Activated CD4-positive, alpha-beta T cell treated with anti-CD3 and anti-CD28 coated beads for 24 hours (primary cell): ENCODE measurements around the gene MAP3K2.
"Not testable (repeated sequence)": the region's sequence is repeated elsewhere in the genome, so short reads cannot be mapped to it uniquely, and the experiment has no call there.

Source experiments
- DNase-seq, 2 donors: peaks; one replicate each; pipeline ENCODE4 v3.0.0-alpha.2; 2020; ENCODE audit warnings: low read depth in 2 of 2

Gene MAP3K2

DNA sequence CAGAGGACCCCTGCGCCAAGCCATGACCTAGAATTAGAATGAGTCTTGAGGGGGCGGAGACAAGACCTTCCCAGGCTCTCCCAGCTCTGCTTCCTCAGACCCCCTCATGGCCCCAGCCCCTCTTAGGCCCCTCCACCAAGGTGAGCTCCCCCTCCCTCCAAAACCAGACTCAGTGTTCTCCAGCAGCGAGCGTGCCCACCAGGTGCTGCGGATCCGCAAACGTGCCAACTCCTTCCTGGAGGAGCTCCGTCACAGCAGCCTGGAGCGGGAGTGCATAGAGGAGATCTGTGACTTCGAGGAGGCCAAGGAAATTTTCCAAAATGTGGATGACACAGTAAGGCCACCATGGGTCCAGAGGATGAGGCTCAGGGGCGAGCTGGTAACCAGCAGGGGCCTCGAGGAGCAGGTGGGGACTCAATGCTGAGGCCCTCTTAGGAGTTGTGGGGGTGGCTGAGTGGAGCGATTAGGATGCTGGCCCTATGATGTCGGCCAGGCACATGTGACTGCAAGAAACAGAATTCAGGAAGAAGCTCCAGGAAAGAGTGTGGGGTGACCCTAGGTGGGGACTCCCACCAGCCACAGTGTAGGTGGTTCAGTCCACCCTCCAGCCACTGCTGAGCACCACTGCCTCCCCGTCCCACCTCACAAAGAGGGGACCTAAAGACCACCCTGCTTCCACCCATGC is 33.5 kb upstream of the MAP3K2 start:
- DNase-seq = no peak

GRCh38 chr2:127420039-127420864 is 32.5 kb upstream of the MAP3K2 start:
- no peak for DNase-seq

DNA sequence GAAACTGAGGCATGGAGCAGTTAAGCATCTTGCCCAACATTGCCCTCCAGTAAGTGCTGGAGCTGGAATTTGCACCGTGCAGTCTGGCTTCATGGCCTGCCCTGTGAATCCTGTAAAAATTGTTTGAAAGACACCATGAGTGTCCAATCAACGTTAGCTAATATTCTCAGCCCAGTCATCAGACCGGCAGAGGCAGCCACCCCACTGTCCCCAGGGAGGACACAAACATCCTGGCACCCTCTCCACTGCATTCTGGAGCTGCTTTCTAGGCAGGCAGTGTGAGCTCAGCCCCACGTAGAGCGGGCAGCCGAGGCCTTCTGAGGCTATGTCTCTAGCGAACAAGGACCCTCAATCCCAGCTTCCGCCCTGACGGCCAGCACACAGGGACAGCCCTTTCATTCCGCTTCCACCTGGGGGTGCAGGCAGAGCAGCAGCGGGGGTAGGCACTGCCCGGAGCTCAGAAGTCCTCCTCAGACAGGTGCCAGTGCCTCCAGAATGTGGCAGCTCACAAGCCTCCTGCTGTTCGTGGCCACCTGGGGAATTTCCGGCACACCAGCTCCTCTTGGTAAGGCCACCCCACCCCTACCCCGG is 31.8 kb upstream of the MAP3K2 start:
- DNase-seq = no peak

- no peak for DNase-seq
These were observed 31.3 kb upstream of the MAP3K2 start for GRCh38 chr2:127419112-127419430.

DNA sequence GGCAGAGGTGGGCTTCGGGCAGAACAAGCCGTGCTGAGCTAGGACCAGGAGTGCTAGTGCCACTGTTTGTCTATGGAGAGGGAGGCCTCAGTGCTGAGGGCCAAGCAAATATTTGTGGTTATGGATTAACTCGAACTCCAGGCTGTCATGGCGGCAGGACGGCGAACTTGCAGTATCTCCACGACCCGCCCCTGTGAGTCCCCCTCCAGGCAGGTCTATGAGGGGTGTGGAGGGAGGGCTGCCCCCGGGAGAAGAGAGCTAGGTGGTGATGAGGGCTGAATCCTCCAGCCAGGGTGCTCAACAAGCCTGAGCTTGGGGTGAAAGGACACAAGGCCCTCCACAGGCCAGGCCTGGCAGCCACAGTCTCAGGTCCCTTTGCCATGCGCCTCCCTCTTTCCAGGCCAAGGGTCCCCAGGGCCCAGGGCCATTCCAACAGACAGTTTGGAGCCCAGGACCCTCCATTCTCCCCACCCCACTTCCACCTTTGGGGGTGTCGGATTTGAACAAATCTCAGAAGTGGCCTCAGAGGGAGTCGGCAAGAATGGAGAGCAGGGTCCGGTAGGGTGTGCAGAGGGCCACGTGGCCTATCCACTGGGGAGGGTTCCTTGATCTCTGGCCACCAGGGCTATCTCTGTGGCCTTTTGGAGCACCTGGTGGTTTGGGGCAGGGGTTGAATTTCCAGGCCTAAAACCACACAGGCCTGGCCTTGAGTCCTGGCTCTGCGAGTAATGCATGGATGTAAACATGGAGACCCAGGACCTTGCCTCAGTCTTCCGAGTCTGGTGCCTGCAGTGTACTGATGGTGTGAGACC is 30.7 kb upstream of the MAP3K2 start, which contains the start of gene PROC:
Gene PROC (plus strand): TSS at position 128 of the 812 bp plus-strand sequence. CDS start 1,516 bp downstream, outside the sequence.
- no peak for DNase-seq

GRCh38 chr2:127417406-127417805 is 29.6 kb upstream of the MAP3K2 start:
- DNase-seq = no peak

DNA sequence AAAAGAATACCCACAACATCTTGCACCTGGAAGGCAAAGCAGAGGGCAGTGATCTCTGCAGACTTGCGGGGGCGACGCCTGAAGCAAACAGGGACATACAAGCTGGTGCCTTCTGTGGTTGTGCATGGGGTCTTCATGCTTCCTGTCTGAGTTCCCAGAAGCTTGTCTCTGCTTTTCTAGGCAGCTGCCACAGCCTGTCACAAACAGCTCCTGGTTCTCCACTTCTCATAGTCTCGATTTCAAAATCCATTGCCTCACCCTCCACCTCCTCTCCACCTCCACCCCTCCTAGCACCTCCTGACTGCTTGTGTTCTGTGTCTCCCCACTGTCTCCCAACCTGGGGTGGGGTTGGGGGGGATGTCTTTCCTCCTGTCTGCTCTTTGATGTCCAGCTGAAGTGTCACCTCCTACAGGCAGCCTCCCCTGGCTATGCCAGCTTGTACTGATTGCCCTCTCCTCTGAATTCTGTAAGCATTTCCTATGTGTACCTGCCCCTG is 28.8 kb upstream of the MAP3K2 start:
- DNase-seq = no peak

GRCh38 chr2:127415593-127416505 is 28.1 kb upstream of the MAP3K2 start:
- peak; percentile 60 to 73 for DNase-seq

- DNase-seq = no peak
These were observed 27.1 kb upstream of the MAP3K2 start for GRCh38 chr2:127414638-127415592.

DNA sequence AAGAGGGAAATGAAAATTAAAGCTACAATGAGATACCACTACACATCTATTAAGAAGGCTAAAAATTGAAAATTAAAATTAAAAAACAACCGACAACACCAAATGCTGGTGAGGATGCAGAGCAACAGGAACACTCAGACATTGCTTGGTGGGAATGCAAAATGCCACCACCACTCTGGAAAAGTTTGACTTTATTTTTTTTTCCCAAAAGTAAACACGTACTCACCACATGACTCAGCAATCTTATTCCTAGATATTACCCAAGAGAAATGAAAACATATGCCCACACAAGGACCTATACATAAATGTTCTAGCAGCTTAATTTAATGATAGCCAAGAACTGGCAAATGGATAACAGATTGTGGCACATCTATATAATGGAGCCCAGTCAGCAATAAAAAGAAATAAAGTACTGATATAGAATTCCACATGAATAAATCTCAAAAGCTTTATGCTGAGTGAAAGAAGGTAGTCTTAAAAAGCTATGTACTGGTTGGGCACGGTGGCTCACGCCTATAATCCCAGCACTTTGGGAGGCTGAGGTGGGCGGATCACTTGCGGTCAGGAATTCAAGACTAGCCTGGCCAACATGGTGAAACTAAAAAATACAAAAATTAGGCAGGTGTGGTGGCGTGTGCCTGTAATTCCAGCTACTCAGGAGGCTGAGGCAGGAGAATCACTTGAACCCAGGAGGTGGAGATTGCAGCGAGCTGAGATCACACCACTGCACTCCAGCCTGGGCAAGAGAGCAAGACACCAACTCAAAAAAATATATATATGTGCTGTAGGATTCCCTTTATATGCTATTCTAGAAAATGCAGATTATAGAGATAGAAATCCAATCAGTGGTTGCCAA is 26.2 kb upstream of the MAP3K2 start:
- no peak for DNase-seq

- no peak for DNase-seq
These were observed 25.4 kb upstream of the MAP3K2 start for GRCh38 chr2:127413200-127413599.

GRCh38 chr2:127411653-127412369 is 24.0 kb upstream of the MAP3K2 start:
- DNase-seq = no peak

DNA sequence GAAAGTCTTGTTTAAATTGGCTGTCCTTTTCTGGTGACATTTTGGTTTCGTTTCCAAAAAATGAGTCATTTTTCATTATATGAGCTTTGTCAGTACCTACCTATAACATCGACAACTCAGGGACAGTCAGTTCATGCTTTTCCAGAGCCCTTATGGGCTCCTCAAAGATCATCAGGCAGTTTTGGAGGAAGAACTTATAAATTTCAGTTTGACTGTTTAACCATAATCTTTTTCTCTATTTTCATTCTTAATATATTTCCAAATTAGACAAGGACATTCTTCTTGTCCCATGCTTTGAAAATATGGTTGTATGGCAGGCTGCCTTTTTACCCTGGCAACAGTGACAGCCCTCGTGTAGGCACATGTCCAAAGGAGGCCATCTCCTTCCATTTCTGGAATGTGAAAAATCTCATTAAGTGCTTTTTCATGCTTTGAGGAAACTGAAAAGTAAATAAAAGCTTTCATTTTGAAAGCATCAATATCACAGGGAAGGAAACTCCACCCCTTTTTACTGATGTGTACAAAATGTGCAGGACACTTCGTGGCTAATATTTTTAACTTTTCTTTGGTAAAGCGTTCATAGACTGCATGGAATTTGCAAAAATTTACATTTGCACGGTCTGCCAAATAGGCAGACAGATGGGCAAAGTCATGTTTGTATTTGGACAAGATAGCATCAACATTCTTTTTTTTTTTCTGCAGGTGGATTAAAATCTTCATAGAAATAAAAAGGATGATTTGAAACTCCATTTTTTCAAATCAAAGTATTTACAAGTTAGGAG is 23.3 kb upstream of the MAP3K2 start:
- no peak for DNase-seq

GRCh38 chr2:127409716-127410115 is 21.9 kb upstream of the MAP3K2 start:
- DNase-seq = not testable (repeated sequence)

GRCh38 chr2:127408807-127409099 is 21.0 kb upstream of the MAP3K2 start:
- no peak for DNase-seq

DNA sequence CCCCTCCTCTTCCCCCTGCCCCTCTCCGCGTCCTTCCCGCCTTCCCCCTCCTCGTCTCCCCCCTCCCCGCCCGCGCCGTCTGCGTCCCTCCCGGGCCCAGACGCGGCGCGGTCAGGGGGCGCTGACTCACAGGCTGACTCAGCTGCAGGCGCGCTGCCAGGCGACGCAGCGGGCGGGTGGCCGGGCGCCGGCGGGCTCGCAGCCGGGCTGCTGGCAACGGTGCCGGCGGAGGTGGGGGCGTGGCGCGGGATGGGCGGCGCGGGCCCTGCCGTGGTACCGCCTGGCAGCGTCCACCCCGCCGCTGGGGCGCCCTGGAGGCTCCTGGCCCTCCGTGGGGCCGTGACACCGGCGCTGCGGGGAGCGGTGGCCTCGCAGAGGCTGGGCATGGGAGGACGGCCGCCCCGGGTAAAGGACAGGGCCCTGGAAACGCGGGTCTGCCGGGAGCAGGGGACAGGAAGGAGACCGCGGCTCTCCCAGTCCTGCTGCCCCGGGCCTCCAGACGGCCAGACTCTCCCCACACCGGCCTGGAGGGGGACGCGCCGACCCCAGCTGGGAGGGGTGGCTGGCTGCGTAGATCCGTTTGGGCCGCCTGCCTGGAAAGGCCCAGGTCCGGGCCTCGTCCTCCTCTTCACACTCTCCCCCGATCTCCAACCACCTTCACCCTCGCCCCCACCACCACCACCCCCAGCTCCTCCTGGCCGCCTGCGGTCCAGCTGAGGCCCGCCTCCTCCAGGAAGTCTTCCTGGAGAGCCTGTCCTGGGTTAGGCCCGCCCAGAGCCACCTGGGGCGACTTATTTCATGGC is 20.4 kb upstream of the MAP3K2 start:
- DNase-seq = peak; percentile 78 to 82

DNA sequence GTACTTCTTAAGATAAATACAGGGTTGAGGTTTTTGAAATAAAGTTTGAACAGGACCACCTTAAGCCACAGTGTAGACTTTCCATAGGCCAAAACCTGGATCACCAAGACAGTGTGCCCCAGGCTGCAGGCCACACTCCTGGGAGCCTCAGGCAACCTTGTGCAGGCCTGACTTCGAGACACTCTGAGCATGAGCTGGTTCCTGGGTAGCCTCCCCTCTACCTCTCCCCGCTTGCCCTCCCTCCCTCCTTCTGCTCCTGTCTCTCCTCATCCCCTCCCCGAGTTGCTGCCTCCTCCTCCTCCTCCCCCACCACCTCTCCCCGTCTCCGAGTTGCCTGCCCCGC is 19.9 kb upstream of the MAP3K2 start:
- no peak for DNase-seq
